ENCODE data around the gene KCTD11.
"Not testable (repeated sequence)": the region's sequence is repeated elsewhere in the genome, so short reads cannot be mapped to it uniquely, and the experiment has no call there.

KCTD11 gene

GRCh38 chr17:7323731-7324437 is 28.1 kb upstream of the KCTD11 start:
- peak; percentile 52 for DNase-seq

- no peak for DNase-seq
These were observed 27.6 kb upstream of the KCTD11 start for GRCh38 chr17:7324438-7324779.

DNA sequence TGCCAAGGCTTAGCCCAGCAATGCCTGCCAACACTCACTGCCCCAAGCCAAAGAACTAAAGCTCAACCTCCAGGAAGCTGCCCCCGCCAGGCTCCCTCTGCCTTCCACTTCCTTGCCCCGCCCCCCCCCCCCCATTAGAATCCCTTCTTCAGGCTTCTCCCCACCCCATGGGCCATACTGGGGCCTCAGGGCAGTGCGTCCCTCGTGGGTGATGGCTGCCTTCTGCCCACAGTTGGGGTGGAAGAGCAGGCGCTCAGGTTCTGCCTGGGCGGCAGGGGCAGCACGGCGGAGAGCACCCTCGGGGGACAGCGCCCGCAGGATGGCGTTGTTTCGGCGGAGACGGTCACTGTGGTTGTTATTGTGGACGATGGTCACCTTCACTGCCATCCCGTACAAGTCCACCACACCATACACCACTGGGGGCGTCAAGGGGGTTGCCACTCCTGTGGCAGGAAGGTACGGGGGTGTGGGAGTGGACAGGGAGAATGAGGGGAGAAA is 26.9 kb upstream of the KCTD11 start:
- DNase-seq = no peak

- no peak for DNase-seq
These were observed 25.8 kb upstream of the KCTD11 start for GRCh38 chr17:7326186-7326585.

DNA sequence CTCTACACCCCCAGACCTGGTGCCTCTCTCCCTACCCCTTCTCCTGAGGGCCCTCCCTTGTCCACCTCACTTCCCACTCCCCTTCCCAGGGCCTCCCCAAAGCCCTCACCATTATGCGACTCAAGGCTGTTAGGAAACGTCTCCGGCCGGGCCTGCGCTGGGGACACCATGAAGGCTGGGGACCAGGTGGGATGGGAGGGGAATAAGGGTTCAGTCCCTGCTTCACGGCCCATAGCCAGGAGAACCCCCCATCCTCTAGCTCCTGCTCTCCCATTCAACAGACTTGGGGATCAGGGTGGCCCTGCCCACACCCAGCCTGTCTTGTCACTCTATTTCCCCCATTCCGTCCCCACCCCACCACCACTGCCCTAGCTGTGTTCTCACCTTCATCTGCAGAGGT is 24.9 kb upstream of the KCTD11 start:
- no peak for DNase-seq

DNA sequence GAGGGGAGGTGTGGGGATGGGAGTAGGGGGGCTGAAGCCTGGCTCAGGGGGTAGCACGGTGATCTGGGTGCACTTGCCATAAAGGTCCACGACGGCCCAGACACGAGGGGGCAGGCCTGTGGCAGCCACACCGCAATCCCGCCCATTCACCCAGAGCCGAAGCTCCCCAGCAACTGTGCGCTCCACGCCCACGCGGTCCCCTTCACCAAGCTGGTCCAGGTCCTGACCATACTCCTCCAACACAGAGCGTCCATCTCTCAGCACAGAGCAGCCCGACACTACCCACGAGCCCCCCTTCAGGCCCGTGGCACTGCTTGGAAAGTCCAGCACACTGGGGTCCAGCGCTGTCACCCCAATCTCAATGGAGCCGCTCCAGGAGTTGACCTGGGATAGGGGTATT is 24.5 kb upstream of the KCTD11 start:
- DNase-seq = no peak

- no peak for DNase-seq
These were observed 24.0 kb upstream of the KCTD11 start for GRCh38 chr17:7328009-7328408.

DNA sequence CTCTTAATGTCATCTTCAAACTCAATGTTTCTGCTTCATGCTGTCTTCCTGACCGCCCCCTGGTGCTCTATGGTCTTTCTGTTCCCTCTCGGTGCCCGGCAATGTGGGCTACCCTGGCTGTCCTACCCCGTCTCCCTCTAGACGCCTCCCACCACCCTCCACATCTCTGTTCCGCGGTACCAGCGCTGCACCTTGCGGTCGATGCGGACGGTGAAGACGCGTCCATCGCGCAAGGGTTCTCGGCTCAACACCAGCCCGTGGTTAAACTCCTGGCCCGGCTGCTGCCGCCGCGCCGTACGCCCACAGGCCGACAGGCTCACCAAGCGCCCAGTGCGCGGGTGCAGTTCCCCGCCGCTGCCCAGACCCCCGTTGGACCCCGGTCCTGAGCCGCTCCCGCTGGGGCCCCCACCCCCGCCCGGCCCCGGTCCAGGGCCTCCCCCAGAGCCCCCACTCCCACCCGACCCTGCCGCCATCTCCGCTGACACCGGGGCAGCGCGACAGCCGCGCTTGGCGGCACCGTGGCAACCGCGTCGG is 23.1 kb upstream of the KCTD11 start, which contains the start of gene NEURL4:
Gene NEURL4 (minus strand): TSS at position 496 of the 534 bp plus-strand sequence. CDS start 23 bp downstream, at position 473.
- DNase-seq = no peak

DNA sequence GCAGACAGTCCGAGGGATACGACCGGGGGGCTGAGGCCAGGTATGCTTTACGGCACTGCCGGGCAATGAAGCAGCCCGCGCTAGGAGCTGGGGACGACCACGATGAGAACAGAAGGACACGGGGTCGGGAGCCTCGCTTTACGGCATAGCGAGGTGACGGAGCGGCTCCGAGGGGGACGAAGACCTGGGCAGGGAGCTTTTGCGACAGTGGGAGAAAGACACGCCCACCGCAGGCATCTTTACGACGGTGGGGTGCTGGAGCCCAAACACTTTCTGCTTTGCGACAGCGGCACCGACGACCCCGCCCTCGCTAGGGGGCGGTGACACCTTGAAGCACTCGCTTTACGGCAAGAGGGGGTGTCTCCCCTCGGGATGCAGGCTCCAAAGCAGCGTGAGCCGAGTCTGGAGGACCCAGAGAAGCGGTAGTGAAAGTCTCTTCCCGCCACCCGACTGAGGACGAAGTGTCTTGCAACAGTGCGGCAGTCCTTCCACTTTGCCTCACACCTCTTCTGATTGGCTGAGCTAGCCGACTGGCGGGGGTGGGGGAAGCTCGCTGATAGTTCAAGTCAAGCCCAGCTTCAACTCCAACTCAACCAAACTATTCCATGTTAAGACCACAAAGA is 22.5 kb upstream of the KCTD11 start:
- peak; percentile 91 for DNase-seq

DNA sequence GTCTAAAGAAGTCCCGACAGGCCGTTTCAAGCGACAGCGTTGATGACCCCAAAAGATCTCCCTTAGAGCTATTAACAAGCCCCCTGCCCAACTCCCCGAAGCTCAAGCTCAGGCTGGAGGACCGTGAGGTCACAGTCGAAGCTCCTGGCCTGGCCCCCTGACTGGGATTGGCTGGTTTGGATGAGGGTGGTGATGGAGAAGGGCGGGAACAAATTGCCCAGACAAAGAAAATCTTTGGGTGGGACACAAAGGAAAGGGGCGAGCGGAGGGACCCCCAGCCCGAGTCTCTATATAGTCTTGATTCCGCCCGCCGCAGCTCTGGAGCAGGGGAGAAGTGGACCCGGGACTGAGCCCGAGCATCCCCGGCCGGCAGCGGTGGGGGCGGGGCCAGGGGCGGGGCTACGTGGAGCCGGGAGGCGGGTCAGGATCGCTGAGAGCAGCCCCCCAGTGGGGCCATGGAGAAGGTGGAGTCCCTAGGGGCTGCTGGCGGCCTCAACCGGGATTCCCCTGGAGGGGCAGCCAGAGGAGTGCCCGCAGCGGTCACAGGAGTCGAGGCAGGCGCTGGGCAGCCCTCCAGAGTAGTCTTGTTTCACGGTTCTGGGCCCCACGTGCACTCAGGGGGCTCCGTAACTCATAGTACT is 21.8 kb upstream of the KCTD11 start:
- peak; percentile 63 for DNase-seq

GRCh38 chr17:7330638-7331015 is 21.3 kb upstream of the KCTD11 start:
- DNase-seq = no peak

DNA sequence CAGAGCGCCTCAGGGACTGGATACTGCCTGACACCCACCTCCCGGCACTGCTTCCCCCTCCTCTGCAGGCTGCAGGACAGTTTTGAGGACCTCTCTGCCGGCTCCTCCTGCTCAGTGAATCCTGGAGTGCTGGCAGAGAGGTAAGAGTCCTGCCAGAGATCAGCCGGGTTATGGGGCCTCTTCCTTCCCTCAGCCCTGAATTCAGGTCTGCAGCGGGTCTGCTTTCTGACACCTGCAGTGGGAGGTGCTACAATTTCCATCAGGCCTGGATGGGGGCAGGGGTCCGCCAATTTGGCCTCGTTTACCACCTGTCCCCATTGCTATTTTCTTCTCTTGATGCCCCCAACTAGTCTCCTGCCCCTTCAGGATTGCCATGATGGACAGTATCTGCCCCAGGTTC is 19.9 kb upstream of the KCTD11 start:
- no peak for DNase-seq

GRCh38 chr17:7332600-7333069 is 19.3 kb upstream of the KCTD11 start:
- not testable (repeated sequence) for DNase-seq

GRCh38 chr17:7334938-7335538 is 16.9 kb upstream of the KCTD11 start:
- no peak for DNase-seq

DNA sequence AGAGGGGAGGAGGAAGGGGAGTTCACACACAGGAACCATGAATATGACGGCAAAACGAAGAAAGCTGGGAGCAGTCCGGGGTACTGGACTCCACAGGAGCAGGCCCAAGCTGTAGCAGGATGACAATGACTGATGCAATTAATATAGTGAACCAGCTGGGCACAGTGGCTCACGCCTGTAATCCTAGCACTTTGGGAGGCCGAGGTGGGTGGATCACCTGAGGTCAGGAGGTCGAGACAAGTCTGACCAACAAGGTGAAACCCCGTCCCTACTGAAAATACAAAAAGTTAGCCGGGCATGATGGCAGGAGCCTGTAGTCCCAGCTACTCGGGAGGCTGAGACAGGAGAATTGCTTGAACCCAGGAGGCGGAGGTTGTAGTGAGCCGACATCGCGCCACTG is 16.2 kb upstream of the KCTD11 start:
- DNase-seq = not testable (repeated sequence)

DNA sequence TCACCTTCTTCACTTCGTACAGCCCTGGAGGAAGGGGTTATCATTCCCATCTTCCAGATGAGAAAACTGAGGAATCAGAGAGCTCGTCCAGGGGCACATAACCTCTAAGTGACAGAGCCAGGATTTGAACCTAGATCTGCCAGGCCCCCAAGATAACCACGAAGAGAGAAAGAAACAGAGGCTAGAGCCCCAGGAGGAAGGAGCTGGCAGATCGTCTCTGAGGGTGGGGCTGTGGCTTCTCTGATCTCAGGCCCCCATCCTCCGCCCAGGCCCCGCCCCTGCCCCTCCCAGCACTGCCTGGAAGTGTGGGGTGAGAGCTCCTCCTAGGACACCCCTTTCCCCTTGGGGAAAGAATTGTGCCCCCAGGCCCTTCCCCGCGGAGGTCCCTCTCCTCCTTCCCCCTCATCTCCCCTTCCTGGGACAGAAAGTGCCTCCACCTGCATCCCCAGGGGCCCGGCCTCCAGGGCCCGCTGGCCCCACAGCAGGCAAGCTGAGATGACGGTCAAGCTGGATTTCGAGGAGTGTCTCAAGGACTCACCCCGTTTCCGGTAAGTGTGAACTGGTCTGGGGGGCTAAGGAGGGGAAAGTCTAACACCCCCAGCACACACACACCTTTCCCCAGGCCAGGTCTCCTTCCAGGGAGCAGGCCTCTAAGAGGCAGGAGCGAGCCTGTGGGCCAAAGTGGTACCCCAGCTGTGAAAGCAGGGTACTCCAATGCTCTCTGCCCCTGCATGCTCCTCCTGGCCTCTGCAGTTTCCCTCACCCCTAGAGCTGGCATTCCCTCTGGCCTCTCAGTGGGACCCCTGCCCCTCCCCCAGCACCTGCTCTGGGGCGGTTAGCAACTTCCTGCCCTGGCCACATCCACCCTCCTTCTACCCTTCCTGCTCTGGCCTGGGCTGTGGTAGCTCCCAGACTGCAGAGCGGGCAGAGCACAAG is 15.5 kb upstream of the KCTD11 start, which contains the start of gene ACAP1:
Gene ACAP1 (plus strand): TSS at position 290 of the 936 bp plus-strand sequence. CDS start 206 bp downstream, at position 496.
- peak; percentile 79 for DNase-seq

DNA sequence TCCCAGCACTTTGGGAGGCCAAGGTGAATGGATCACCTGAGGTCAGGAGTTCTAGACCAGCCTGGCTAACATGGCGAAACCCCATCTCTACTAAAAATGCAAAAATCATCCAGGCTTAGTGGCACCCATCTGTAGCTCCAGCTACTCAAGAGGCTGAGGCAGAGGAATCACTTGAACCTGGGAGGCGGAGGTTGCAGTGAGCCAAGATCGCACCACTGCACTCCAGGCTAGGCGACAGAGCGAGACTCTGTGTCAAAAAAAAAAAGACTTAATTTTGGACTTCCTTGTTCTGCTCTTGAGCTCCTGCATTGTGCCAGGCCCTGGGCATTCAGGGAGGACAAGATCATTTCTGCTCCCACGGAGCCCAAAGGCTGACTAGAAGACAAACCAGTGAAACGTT is 14.4 kb upstream of the KCTD11 start:
- not testable (repeated sequence) for DNase-seq

DNA sequence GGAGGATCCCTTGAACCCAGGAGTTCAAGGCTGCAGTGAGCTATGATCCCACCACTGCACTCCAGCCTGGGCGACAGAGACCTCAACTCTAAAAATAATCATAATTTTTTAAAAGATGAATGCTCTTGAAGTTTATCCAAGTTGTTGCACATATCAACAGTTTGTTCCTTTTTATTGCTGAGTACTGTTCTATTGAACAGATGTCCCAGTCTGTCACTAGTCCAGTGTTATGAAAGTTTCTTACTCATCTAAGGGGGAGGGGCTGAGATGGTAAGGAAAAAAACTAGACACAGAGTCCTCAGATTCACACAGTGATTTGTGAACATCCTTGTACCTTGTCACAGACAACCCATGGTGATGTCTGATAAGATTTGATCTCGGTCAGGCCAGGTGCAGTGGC is 11.8 kb upstream of the KCTD11 start:
- DNase-seq = no peak

DNA sequence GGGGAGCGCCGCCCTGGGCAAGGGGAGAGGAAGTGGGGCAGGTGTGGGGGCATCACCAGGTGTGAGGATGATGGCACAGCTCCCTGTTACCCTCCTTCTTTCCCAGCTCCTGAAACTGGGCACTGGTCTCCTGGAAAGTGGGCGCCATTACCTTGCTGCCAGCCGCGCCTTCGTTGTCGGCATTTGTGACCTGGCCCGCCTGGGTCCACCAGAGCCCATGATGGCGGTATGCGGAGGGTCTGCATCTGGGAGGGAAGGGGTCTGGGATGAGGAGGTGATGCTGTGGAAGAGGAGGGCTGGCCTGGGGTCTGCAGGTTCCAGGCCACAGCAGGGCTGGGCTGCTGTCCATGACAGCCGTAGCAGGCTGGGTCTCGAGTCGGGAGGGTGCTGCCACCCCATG is 10.1 kb upstream of the KCTD11 start:
- no peak for DNase-seq

- DNase-seq = no peak
These were observed 8.7 kb upstream of the KCTD11 start for GRCh38 chr17:7343250-7343649.

DNA sequence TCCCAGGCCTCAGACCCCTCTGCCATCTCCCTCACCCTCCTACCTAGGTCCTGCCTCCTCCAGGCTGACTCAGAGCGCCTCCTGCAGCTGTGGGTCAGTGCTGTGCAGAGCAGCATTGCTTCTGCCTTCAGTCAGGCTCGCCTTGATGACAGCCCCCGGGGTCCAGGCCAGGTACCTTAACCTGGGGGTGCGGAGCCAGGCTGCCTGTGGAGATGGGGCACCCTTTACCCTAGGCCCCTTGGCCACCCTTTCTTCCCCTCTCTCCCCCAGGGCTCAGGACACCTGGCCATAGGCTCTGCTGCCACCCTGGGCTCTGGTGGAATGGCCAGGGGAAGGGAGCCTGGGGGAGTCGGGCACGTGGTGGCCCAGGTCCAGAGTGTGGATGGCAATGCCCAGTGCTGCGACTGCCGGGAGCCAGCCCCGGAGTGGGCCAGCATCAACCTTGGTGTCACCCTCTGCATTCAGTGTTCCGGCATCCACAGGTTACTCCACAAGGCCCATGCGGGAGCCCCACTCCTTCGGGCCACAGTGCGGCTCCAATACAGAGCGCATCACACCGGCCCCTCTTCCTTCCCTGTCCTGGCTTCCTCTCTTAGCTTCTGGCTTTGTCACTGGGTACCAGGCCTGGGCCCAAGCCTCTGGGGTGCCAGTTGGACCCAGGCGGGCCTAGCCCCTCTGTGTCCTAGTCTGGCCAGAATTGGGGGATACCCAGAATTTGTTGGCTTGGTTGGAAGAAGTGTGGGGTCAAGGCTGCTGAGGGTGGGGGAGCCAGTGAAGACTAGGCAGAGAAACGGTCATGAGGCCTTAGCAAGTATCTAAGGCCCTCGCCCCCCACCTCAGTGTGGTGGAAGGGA is 5.0 kb upstream of the KCTD11 start:
- no peak for DNase-seq

Measured in activated T-cell treated with anti-CD3 and anti-CD28 coated beads for 4 hours (primary cell).